HG02852 (cell line): ENCODE data around the gene LCE1F.

Source experiments
- ATAC-seq: cut with Tn5 transposase; IDR thresholded peaks from one replicate; pipeline ENCODE4 v1.9.1; 2021; ENCODE audit warnings: mild to moderate bottlenecking, moderate library complexity; ENCODE audit not compliant: unreplicated experiment

Gene LCE1F

GRCh38 chr1:152774875-152775274, at the start of gene LCE1F:
Gene LCE1F, plus strand, starts transcription at chr1:152775140. Its CDS starts 1,232 bp downstream, at chr1:152776372.
- no peak for ATAC-seq

- ATAC-seq, result no peak
These were observed 49.7 kb upstream of the LCE1F start for GRCh38 chr1:152725261-152725660.

GRCh38 chr1:152728986-152729385, 46.0 kb upstream of the LCE1F start:
- no peak for ATAC-seq

- ATAC-seq, result no peak
These were observed 39.3 kb upstream of the LCE1F start for GRCh38 chr1:152735648-152736047.

GRCh38 chr1:152737997-152738396, 36.9 kb upstream of the LCE1F start:
- ATAC-seq, result no peak

GRCh38 chr1:152739841-152740240, 35.1 kb upstream of the LCE1F start:
- ATAC-seq, result no peak

GRCh38 chr1:152741656-152742055, 33.3 kb upstream of the LCE1F start:
- no peak for ATAC-seq

GRCh38 chr1:152743371-152744145, 31.4 kb upstream of the LCE1F start:
- no peak for ATAC-seq

GRCh38 chr1:152745289-152745704, 29.6 kb upstream of the LCE1F start:
- ATAC-seq, result no peak

GRCh38 chr1:152745765-152746444, 29.0 kb upstream of the LCE1F start:
- ATAC-seq, result no peak

- ATAC-seq, result no peak
These were observed 27.1 kb upstream of the LCE1F start for GRCh38 chr1:152747831-152748230.

- no peak for ATAC-seq
These were observed 22.7 kb upstream of the LCE1F start for GRCh38 chr1:152752225-152752624.

- no peak for ATAC-seq
These were observed 21.4 kb upstream of the LCE1F start for GRCh38 chr1:152753586-152753985.

GRCh38 chr1:152756872-152757271, 18.1 kb upstream of the LCE1F start:
- ATAC-seq, result no peak

- ATAC-seq, result no peak
These were observed 17.2 kb upstream of the LCE1F start, which contains the start of gene KPRP for GRCh38 chr1:152757747-152758146. Gene KPRP, plus strand, starts transcription at chr1:152758025. Its CDS starts 1,564 bp downstream, at chr1:152759589.

- no peak for ATAC-seq
These were observed 16.3 kb upstream of the LCE1F start for GRCh38 chr1:152758636-152759035.

- no peak for ATAC-seq
These were observed 15.3 kb upstream of the LCE1F start for GRCh38 chr1:152759453-152760173.

- ATAC-seq, result no peak
These were observed 14.3 kb upstream of the LCE1F start for GRCh38 chr1:152760551-152761190.

GRCh38 chr1:152761609-152762213, 13.2 kb upstream of the LCE1F start:
- no peak for ATAC-seq

GRCh38 chr1:152768847-152769533, 6.0 kb upstream of the LCE1F start:
- ATAC-seq, result no peak
